Mammary epithelial cell (primary cell): ENCODE data around the gene DTWD2.

Source experiments
- CTCF ChIP-seq, 2 donors: IDR thresholded peaks in 1 of 2; conservative IDR thresholded peaks in 1 of 2; 2 replicates each; pipeline ENCODE4 v1.5.1; 2011 to 2012; ENCODE audit warnings: inconsistent platforms in 2 of 2, low read length in 2 of 2, mild to moderate bottlenecking in 2 of 2, control low read depth in 1 of 2, low read depth in 1 of 2; ENCODE audit not compliant: insufficient read depth in 1 of 2; ENCODE audit errors: extremely low read depth in 1 of 2
- EZH2 ChIP-seq: IDR thresholded peaks from 2 replicates; pipeline ENCODE4 v1.6.1; 2012; ENCODE audit warnings: low read length, inconsistent platforms, borderline replicate concordance

GRCh38 chr5:119011186-119011585 is 22.8 kb upstream of the DTWD2 start:
- no peak for TF ChIP-seq CTCF (conservative IDR thresholded peaks at IDR 0.05 in 1 of 2, IDR thresholded peaks at IDR 0.05 in 1 of 2; ENCODE audit: extremely low read depth in 1 of 2, insufficient read depth in 1 of 2, low read depth in 1 of 2, low read length in 2 of 2)
- TF ChIP-seq EZH2 = no peak
